ENCODE results near the gene SNAPC4. TPM values are rescaled to one million over a fixed set of nuclear protein-coding genes. Genes with fewer than 3 reads are reported as not detected.
A peak's percentile ranks its signal among the peaks of the same experiment; 100 is the strongest.
"Not testable (repeated sequence)": the region's sequence is repeated elsewhere in the genome, so short reads cannot be mapped to it uniquely, and the experiment has no call there.

SNAPC4 gene
- polyA plus RNA-seq, 3 donors from 2014 or later, result 0.40 to 2.0 (median 1.0) TPM

- H3K27ac Mint-ChIP-seq, result peak overlapping the region; percentile 77 to 90 (median 85)
- peak overlapping the region; percentile 84 to 89 (median 87) for H3K4me3 Mint-ChIP-seq
- H3K27me3 Mint-ChIP-seq (ENCODE audit: low read depth in 3 of 3), result peaks cover 3 to 14% (median 9%) of the 10 kb centered on the region in 3 donors
- H3K36me3 Mint-ChIP-seq, result peaks cover 4 to 11% (median 8%) of the 10 kb centered on the region in 3 donors
- H3K9me3 Mint-ChIP-seq, result peaks cover 0 to under 1% (median 0%) of the 10 kb centered on the region in 6 donors
- DNase-seq, result peak in 2 of 3 donors; percentile 29 to 32
- peaks cover 35 to 36% of the 10 kb centered on the region in 2 donors for H3K4me1 Mint-ChIP-seq
Observed at GRCh38 chr9:136409557-136410455, 9.8 kb upstream of the SNAPC4 start.

GRCh38 chr9:136407911-136408310, 7.9 kb upstream of the SNAPC4 start:
- Mint-ChIP-seq H3K4me3 (peak overlapping the region in 3 of 5 donors; percentile 7 to 48 (median 44)), H3K4me1 (peaks cover 48 to 51% of the 10 kb centered on the region in 2 donors), H3K27ac (peak overlapping the region in 1 of 6 donors; percentile 22), H3K9me3 (no peaks in the 10 kb centered on the region), H3K27me3 (ENCODE audit: low read depth in 3 of 3) (peaks cover 3 to 14% (median 9%) of the 10 kb centered on the region in 3 donors), H3K36me3 (peaks cover 0 to 11% (median 3%) of the 10 kb centered on the region in 3 donors)
- no peak for DNase-seq

GRCh38 chr9:136407061-136407460, 7.1 kb upstream of the SNAPC4 start:
- peaks cover 45 to 48% of the 10 kb centered on the region in 2 donors for H3K4me1 Mint-ChIP-seq
- not testable (repeated sequence) for H3K27ac Mint-ChIP-seq

GRCh38 chr9:136405904-136406303, 5.9 kb upstream of the SNAPC4 start:
- not testable (repeated sequence) for DNase-seq, H3K36me3 Mint-ChIP-seq, H3K4me3 Mint-ChIP-seq, H3K9me3 Mint-ChIP-seq
- Mint-ChIP-seq H3K27ac (peak overlapping the region in 1 of 6 donors; percentile 50), H3K4me1 (peaks cover 34 to 41% of the 10 kb centered on the region in 2 donors), H3K27me3 (ENCODE audit: low read depth in 3 of 3) (peaks cover 3 to 16% (median 7%) of the 10 kb centered on the region in 3 donors)

More at GRCh38 chr9:136407061-136407460, 7.1 kb upstream of the SNAPC4 start:
- peaks cover 3 to 16% (median 9%) of the 10 kb centered on the region in 3 donors for H3K27me3 Mint-ChIP-seq (ENCODE audit: low read depth in 3 of 3)
- peak overlapping the region in 1 of 5 donors; percentile 36 for H3K4me3 Mint-ChIP-seq
- H3K9me3 Mint-ChIP-seq, H3K36me3 Mint-ChIP-seq, DNase-seq: not testable (repeated sequence)

DNA sequence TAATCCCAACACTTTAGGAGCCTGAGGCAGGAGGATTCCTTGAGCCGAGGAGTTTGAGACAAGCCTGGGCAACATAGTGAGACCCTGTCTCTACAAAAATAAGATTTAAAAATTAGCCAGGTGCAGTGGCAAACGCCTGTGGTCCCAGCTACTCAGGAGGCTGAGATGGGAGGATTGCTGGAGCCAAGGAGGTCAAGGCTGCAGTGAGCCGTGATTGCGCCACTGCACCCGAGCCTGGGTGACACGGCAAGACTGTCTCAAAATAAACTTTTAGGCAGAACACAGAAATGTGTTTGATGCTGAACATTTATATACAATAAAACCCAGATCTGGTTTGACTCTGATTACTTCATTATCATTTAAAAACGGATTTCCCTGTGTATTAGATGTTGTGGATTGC, 5.5 kb upstream of the SNAPC4 start:
- no peak for DNase-seq
- Mint-ChIP-seq H3K9me3 (no peaks in the 10 kb centered on the region), H3K27me3 (ENCODE audit: low read depth in 3 of 3) (peaks cover 1 to 12% (median 6%) of the 10 kb centered on the region in 3 donors), H3K4me1 (peaks cover 33 to 37% of the 10 kb centered on the region in 2 donors), H3K4me3 (no peak overlapping the region), H3K27ac (peak overlapping the region in 2 of 6 donors; percentile 50 to 75), H3K36me3 (peaks cover 0 to 9% (median 3%) of the 10 kb centered on the region in 3 donors)

DNA sequence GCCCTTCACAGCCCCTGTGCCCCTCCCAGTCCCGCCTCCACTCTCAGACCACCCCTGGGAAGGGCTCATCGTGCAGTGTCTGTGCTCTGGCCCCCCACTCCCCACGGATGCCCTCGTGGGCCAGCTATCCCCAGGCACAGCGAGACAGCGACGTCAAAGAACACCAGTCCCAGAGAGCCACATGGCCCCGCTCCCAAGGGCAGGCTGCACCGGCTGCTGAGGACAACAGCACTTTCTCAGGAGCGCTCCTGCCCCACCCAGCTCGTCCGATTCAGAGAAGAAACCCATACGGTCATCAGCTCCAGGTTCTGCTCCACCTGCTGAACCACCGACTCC, 4.8 kb upstream of the SNAPC4 start:
- H3K27ac Mint-ChIP-seq, result peak overlapping the region in 5 of 6 donors; percentile 45 to 90 (median 74)
- H3K9me3 Mint-ChIP-seq, result no peaks in the 10 kb centered on the region
- peaks cover 30 to 34% of the 10 kb centered on the region in 2 donors for H3K4me1 Mint-ChIP-seq
- H3K36me3 Mint-ChIP-seq, result peaks cover 0 to 9% (median 3%) of the 10 kb centered on the region in 3 donors
- H3K27me3 Mint-ChIP-seq (ENCODE audit: low read depth in 3 of 3), result peaks cover 0 to 8% (median 3%) of the 10 kb centered on the region in 3 donors
- H3K4me3 Mint-ChIP-seq, result peak overlapping the region in 4 of 5 donors; percentile 3 to 51 (median 11)
- no peak for DNase-seq

GRCh38 chr9:136403915-136404800, 4.2 kb upstream of the SNAPC4 start:
- H3K4me1 Mint-ChIP-seq, result peaks cover 27 to 31% of the 10 kb centered on the region in 2 donors
- peaks cover 0 to 4% (median 2%) of the 10 kb centered on the region in 3 donors for H3K27me3 Mint-ChIP-seq (ENCODE audit: low read depth in 3 of 3)
- peak in 1 of 3 donors; percentile 21 for DNase-seq
- H3K9me3 Mint-ChIP-seq, result no peaks in the 10 kb centered on the region
- peak overlapping the region; percentile 45 to 90 (median 74) for H3K27ac Mint-ChIP-seq
- peak overlapping the region in 3 of 5 donors; percentile 6 to 40 (median 33) for H3K4me3 Mint-ChIP-seq
- peaks cover 0 to 9% (median 3%) of the 10 kb centered on the region in 3 donors for H3K36me3 Mint-ChIP-seq

- Mint-ChIP-seq H3K4me3 (peak overlapping the region in 2 of 5 donors; percentile 6 to 40), H3K27me3 (ENCODE audit: low read depth in 3 of 3) (peaks cover 2 to 6% (median 2%) of the 10 kb centered on the region in 3 donors), H3K27ac (peak overlapping the region; percentile 19 to 90 (median 62)), H3K4me1 (peaks cover 27 to 33% of the 10 kb centered on the region in 2 donors), H3K36me3 (peaks cover 0 to 9% (median 3%) of the 10 kb centered on the region in 3 donors), H3K9me3 (no peaks in the 10 kb centered on the region)
- peak; percentile 41 to 51 (median 43) for DNase-seq
Observed at GRCh38 chr9:136403538-136403914, 3.6 kb upstream of the SNAPC4 start.

GRCh38 chr9:136402067-136402466, 2.1 kb upstream of the SNAPC4 start:
- Mint-ChIP-seq H3K4me3 (no peak overlapping the region), H3K27ac (no peak overlapping the region), H3K9me3 (no peaks in the 10 kb centered on the region), H3K36me3 (peaks cover 0 to 8% (median 3%) of the 10 kb centered on the region in 3 donors), H3K27me3 (ENCODE audit: low read depth in 3 of 3) (peaks cover 2 to 7% (median 2%) of the 10 kb centered on the region in 3 donors), H3K4me1 (peaks cover 30 to 36% of the 10 kb centered on the region in 2 donors)
- DNase-seq, result no peak

- peaks cover 30 to 36% of the 10 kb centered on the region in 2 donors for H3K4me1 Mint-ChIP-seq
Observed at GRCh38 chr9:136401173-136401922, 1.4 kb upstream of the SNAPC4 start.

GRCh38 chr9:136399176-136400037, 563 bp downstream of the SNAPC4 start:
- Mint-ChIP-seq H3K9me3 (no peaks in the 10 kb centered on the region), H3K4me1 (peaks cover 21 to 29% of the 10 kb centered on the region in 2 donors), H3K27me3 (ENCODE audit: low read depth in 3 of 3) (peaks cover 2 to 7% (median 2%) of the 10 kb centered on the region in 3 donors), H3K4me3 (peak overlapping the region; percentile 82 to 90 (median 87)), H3K36me3 (peaks cover 0 to 5% (median 0%) of the 10 kb centered on the region in 3 donors), H3K27ac (peak overlapping the region; percentile 13 to 86 (median 70))
- DNase-seq, result peak; percentile 21 to 37 (median 35)

More at GRCh38 chr9:136401173-136401922, 1.4 kb upstream of the SNAPC4 start:
- peaks cover 2 to 7% (median 2%) of the 10 kb centered on the region in 3 donors for H3K27me3 Mint-ChIP-seq (ENCODE audit: low read depth in 3 of 3)
- peak overlapping the region in 1 of 6 donors; percentile 45 for H3K27ac Mint-ChIP-seq
- no peak for DNase-seq
- H3K36me3 Mint-ChIP-seq, result peaks cover 0 to 4% (median 0%) of the 10 kb centered on the region in 3 donors
- peak overlapping the region in 4 of 5 donors; percentile 20 to 47 (median 36) for H3K4me3 Mint-ChIP-seq
- no peaks in the 10 kb centered on the region for H3K9me3 Mint-ChIP-seq

DNA sequence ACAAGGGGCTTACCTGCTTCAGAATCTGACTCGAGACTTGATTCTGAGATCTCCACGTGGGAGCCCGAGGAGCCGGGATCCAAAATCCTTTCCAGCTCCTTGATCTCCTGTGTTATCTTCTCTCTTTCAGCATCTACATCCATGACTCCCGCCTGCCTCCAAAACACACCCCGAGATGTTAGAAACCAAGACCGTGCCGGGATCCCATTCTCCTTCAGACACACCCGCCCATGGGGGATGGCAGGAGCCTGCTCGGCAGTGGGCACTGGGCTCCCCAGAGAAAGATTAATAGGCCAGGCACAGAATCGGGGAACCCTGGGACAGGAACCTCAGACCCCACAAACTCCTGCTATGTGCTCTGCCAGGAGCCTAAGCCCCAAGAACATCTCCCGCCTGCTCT, 1.7 kb downstream of the SNAPC4 start:
- H3K4me3 Mint-ChIP-seq, result peak overlapping the region; percentile 82 to 90 (median 87)
- no peak for DNase-seq
- peaks cover 12 to 18% of the 10 kb centered on the region in 2 donors for H3K4me1 Mint-ChIP-seq
- H3K27ac Mint-ChIP-seq, result peak overlapping the region in 1 of 6 donors; percentile 61
- no peaks in the 10 kb centered on the region for H3K9me3 Mint-ChIP-seq
- H3K27me3 Mint-ChIP-seq (ENCODE audit: low read depth in 3 of 3), result peaks cover 2 to 7% (median 2%) of the 10 kb centered on the region in 3 donors
- peaks cover 0 to 5% (median 0%) of the 10 kb centered on the region in 3 donors for H3K36me3 Mint-ChIP-seq

Data from immature natural killer cell (primary cell).